HG03159 (cell line): ENCODE results near the gene RPL28.
"Not testable (repeated sequence)": the region's sequence is repeated elsewhere in the genome, so short reads cannot be mapped to it uniquely, and the experiment has no call there.

ENCODE experiments used
- ATAC-seq: cut with Tn5 transposase; IDR thresholded peaks from one replicate; pipeline ENCODE4 v1.9.1; 2021; ENCODE audit warnings: mild to moderate bottlenecking, moderate library complexity; ENCODE audit not compliant: unreplicated experiment

The RPL28 gene

GRCh38 chr19:55391191-55391670 is 5.5 kb downstream of the RPL28 start:
- no peak for ATAC-seq

- ATAC-seq = no peak
These were observed 6.2 kb downstream of the RPL28 start for GRCh38 chr19:55391702-55392615.

- ATAC-seq = no peak
These were observed 7.4 kb downstream of the RPL28 start for GRCh38 chr19:55392820-55393761.

GRCh38 chr19:55398200-55398925 is 12.6 kb downstream of the RPL28 start:
- ATAC-seq = no peak

GRCh38 chr19:55400281-55401087 is 14.8 kb downstream of the RPL28 start:
- ATAC-seq = no peak

GRCh38 chr19:55401390-55401789 is 15.7 kb downstream of the RPL28 start:
- ATAC-seq = not testable (repeated sequence)

- no peak for ATAC-seq
These were observed 16.8 kb downstream of the RPL28 start for GRCh38 chr19:55402509-55402908.

GRCh38 chr19:55405638-55406037 is 19.9 kb downstream of the RPL28 start:
- ATAC-seq = no peak

GRCh38 chr19:55406091-55406825 is 20.5 kb downstream of the RPL28 start:
- no peak for ATAC-seq

GRCh38 chr19:55406826-55407549 is 21.3 kb downstream of the RPL28 start:
- peak; percentile 14 for ATAC-seq

- not testable (repeated sequence) for ATAC-seq
These were observed 21.7 kb downstream of the RPL28 start, which contains the start of gene UBE2S for GRCh38 chr19:55407550-55407799. Gene UBE2S, minus strand, starts transcription at chr19:55407788. Its CDS starts 199 bp downstream, at chr19:55407589.

- ATAC-seq = peak; percentile 82
These were observed 22.2 kb downstream of the RPL28 start for GRCh38 chr19:55407800-55408532.

GRCh38 chr19:55408533-55408872 is 22.8 kb downstream of the RPL28 start:
- no peak for ATAC-seq

GRCh38 chr19:55409179-55409578 is 23.4 kb downstream of the RPL28 start:
- ATAC-seq = not testable (repeated sequence)

GRCh38 chr19:55410168-55410567 is 24.4 kb downstream of the RPL28 start:
- ATAC-seq = no peak

GRCh38 chr19:55418185-55418584 is 32.5 kb downstream of the RPL28 start:
- ATAC-seq = no peak

- ATAC-seq = no peak
These were observed 33.4 kb downstream of the RPL28 start for GRCh38 chr19:55419103-55419502.

GRCh38 chr19:55419624-55420236 is 34.0 kb downstream of the RPL28 start:
- ATAC-seq = no peak
